Measurements from ENCODE around the gene CAP2. TPM values are rescaled to one million over a fixed set of nuclear protein-coding genes. Genes with fewer than 3 reads are reported as not detected.
A peak's percentile ranks its signal among the peaks of the same experiment; 100 is the strongest.

CAP2 gene
- total RNA-seq, 1 experiment from 2014 or later, result 7.2 TPM

GRCh38 chr6:17511580-17511979 lies 118.2 kb downstream of the CAP2 start:
- ChIA-PET CTCF (no interaction called here), POLR2A (no interaction called here)
- DNase-seq (ENCODE audit: low spot score), result no peak
- no peak overlapping the region for H3K27ac Mint-ChIP-seq
- H3K4me1 Mint-ChIP-seq, result no peaks in the 10 kb centered on the region
- H3K9me3 Mint-ChIP-seq, result no peaks in the 10 kb centered on the region
- ATAC-seq, result no peak
- TF ChIP-seq GABPB1 (CRISPR knock-in tag; IDR thresholded peaks at IDR 0.05) (no peak), ZNF121 (CRISPR knock-in tag; IDR thresholded peaks at IDR 0.05) (no peak), NFYB (CRISPR knock-in tag; conservative IDR thresholded peaks at IDR 0.05; ENCODE audit: low read depth) (no peak), SOX15 (CRISPR knock-in tag; IDR thresholded peaks at IDR 0.05) (no peak), MLX (CRISPR knock-in tag; IDR thresholded peaks at IDR 0.05) (no peak)
- TF ChIP-seq, protein P1, sequence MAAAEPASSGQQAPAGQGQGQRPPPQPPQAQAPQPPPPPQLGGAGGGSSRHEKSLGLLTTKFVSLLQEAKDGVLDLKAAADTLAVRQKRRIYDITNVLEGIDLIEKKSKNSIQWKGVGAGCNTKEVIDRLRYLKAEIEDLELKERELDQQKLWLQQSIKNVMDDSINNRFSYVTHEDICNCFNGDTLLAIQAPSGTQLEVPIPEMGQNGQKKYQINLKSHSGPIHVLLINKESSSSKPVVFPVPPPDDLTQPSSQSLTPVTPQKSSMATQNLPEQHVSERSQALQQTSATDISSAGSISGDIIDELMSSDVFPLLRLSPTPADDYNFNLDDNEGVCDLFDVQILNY (CRISPR knock-in tag; IDR thresholded peaks at IDR 0.05), result no peak
- H3K4me3 Mint-ChIP-seq, result no peak overlapping the region
- H3K27me3 Mint-ChIP-seq (ENCODE audit: low read depth), result no peaks in the 10 kb centered on the region
- no peaks in the 10 kb centered on the region for H3K36me3 Mint-ChIP-seq

GRCh38 chr6:17519120-17519519 lies 125.7 kb downstream of the CAP2 start:
- Mint-ChIP-seq H3K4me1 (no peaks in the 10 kb centered on the region), H3K9me3 (no peaks in the 10 kb centered on the region), H3K27ac (peak overlapping the region; percentile 50; the same call in 1 of the 2 replicates), H3K27me3 (ENCODE audit: low read depth) (no peaks in the 10 kb centered on the region), H3K36me3 (0 out of 2 replicates have a peak, but pooled peaks cover 3% of the 10 kb centered on the region), H3K4me3 (no peak overlapping the region)
- ChIA-PET POLR2A (interaction anchor here (0.5 kb wide), 1 partner anchor 239 kb away, joined by 5 read pairs; no protein-coding TSS in a partner anchor), CTCF (no interaction called here)
- no peak for ATAC-seq
- no peak for DNase-seq (ENCODE audit: low spot score)
- TF ChIP-seq NR3C1 (CRISPR knock-in tag; conservative IDR thresholded peaks at IDR 0.05; ENCODE audit: low read depth) (no peak), ZNF396 (CRISPR knock-in tag; IDR thresholded peaks at IDR 0.05; ENCODE audit: borderline replicate concordance) (no peak), ZNF416 (CRISPR knock-in tag; IDR thresholded peaks at IDR 0.05) (no peak), JUN (CRISPR knock-in tag; IDR thresholded peaks at IDR 0.05) (no peak), ZNF671 (CRISPR knock-in tag; IDR thresholded peaks at IDR 0.05) (no peak), HMGXB4 (CRISPR knock-in tag; IDR thresholded peaks at IDR 0.05) (no peak), OVOL2 (CRISPR knock-in tag; IDR thresholded peaks at IDR 0.05; ENCODE audit: borderline replicate concordance) (no peak)
- TF ChIP-seq, protein P2, sequence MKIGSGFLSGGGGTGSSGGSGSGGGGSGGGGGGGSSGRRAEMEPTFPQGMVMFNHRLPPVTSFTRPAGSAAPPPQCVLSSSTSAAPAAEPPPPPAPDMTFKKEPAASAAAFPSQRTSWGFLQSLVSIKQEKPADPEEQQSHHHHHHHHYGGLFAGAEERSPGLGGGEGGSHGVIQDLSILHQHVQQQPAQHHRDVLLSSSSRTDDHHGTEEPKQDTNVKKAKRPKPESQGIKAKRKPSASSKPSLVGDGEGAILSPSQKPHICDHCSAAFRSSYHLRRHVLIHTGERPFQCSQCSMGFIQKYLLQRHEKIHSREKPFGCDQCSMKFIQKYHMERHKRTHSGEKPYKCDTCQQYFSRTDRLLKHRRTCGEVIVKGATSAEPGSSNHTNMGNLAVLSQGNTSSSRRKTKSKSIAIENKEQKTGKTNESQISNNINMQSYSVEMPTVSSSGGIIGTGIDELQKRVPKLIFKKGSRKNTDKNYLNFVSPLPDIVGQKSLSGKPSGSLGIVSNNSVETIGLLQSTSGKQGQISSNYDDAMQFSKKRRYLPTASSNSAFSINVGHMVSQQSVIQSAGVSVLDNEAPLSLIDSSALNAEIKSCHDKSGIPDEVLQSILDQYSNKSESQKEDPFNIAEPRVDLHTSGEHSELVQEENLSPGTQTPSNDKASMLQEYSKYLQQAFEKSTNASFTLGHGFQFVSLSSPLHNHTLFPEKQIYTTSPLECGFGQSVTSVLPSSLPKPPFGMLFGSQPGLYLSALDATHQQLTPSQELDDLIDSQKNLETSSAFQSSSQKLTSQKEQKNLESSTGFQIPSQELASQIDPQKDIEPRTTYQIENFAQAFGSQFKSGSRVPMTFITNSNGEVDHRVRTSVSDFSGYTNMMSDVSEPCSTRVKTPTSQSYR (CRISPR knock-in tag; IDR thresholded peaks at IDR 0.05), result no peak

DNA sequence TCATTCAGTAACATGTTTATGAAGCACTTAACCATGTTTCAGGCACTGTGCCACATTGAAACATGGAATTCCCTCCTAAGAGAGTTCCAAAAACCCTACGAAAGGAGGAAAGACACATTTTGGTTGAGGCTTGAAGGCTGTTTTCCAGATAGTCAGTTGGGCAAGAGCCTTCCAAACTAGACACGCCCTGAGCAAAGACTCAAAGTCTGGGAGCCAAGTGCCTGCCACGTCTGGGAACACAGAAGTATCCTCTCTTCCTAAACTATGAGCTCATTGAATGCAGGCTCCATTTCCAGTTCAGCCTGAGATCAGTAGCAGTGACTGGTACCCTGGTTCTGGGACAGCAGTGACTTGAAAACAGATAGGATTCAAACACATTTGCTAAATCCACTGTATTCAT lies 132.2 kb downstream of the CAP2 start:
- Mint-ChIP-seq H3K4me1 (no peaks in the 10 kb centered on the region), H3K27ac (peak overlapping the region; percentile 7; the same call in 1 of the 2 replicates), H3K27me3 (ENCODE audit: low read depth) (no peaks in the 10 kb centered on the region), H3K36me3 (peaks cover 5% of the 10 kb centered on the region), H3K4me3 (no peak overlapping the region), H3K9me3 (peaks cover 7% of the 10 kb centered on the region)
- DNase-seq (ENCODE audit: low spot score) (no peak), ATAC-seq (no peak)
- ChIA-PET POLR2A (no interaction called here), CTCF (no interaction called here)
- TF ChIP-seq, protein P3, sequence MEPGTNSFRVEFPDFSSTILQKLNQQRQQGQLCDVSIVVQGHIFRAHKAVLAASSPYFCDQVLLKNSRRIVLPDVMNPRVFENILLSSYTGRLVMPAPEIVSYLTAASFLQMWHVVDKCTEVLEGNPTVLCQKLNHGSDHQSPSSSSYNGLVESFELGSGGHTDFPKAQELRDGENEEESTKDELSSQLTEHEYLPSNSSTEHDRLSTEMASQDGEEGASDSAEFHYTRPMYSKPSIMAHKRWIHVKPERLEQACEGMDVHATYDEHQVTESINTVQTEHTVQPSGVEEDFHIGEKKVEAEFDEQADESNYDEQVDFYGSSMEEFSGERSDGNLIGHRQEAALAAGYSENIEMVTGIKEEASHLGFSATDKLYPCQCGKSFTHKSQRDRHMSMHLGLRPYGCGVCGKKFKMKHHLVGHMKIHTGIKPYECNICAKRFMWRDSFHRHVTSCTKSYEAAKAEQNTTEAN (CRISPR knock-in tag; IDR thresholded peaks at IDR 0.05), result no peak
- no peak for TF ChIP-seq FOXK1 (CRISPR knock-in tag; IDR thresholded peaks at IDR 0.05)
- TF ChIP-seq, protein P4, sequence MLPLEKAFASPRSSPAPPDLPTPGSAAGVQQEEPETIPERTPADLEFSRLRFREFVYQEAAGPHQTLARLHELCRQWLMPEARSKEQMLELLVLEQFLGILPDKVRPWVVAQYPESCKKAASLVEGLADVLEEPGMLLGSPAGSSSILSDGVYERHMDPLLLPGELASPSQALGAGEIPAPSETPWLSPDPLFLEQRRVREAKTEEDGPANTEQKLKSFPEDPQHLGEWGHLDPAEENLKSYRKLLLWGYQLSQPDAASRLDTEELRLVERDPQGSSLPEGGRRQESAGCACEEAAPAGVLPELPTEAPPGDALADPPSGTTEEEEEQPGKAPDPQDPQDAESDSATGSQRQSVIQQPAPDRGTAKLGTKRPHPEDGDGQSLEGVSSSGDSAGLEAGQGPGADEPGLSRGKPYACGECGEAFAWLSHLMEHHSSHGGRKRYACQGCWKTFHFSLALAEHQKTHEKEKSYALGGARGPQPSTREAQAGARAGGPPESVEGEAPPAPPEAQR (CRISPR knock-in tag; IDR thresholded peaks at IDR 0.05), result no peak
- TF ChIP-seq, protein P5, sequence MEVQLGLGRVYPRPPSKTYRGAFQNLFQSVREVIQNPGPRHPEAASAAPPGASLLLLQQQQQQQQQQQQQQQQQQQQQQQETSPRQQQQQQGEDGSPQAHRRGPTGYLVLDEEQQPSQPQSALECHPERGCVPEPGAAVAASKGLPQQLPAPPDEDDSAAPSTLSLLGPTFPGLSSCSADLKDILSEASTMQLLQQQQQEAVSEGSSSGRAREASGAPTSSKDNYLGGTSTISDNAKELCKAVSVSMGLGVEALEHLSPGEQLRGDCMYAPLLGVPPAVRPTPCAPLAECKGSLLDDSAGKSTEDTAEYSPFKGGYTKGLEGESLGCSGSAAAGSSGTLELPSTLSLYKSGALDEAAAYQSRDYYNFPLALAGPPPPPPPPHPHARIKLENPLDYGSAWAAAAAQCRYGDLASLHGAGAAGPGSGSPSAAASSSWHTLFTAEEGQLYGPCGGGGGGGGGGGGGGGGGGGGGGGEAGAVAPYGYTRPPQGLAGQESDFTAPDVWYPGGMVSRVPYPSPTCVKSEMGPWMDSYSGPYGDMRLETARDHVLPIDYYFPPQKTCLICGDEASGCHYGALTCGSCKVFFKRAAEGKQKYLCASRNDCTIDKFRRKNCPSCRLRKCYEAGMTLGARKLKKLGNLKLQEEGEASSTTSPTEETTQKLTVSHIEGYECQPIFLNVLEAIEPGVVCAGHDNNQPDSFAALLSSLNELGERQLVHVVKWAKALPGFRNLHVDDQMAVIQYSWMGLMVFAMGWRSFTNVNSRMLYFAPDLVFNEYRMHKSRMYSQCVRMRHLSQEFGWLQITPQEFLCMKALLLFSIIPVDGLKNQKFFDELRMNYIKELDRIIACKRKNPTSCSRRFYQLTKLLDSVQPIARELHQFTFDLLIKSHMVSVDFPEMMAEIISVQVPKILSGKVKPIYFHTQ (CRISPR knock-in tag; IDR thresholded peaks at IDR 0.05), result no peak
- TF ChIP-seq ZNF671 (CRISPR knock-in tag; IDR thresholded peaks at IDR 0.05), result no peak
- no peak for TF ChIP-seq MYBL2 (CRISPR knock-in tag; IDR thresholded peaks at IDR 0.05)
- TF ChIP-seq, protein P6, sequence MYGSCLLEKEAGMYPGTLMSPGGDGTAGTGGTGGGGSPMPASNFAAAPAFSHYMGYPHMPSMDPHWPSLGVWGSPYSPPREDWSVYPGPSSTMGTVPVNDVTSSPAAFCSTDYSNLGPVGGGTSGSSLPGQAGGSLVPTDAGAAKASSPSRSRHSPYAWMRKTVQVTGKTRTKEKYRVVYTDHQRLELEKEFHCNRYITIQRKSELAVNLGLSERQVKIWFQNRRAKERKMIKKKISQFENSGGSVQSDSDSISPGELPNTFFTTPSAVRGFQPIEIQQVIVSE (CRISPR knock-in tag; IDR thresholded peaks at IDR 0.05; ENCODE audit: borderline replicate concordance), result no peak
